Ovary (tissue), 9 donors: Measurements from ENCODE around the gene CCDC187. TPM values are rescaled to one million over a fixed set of nuclear protein-coding genes. Genes with fewer than 3 reads are reported as not detected.

Experiments used
- DNase-seq, 5 donors: peaks; one replicate each; pipeline ENCODE4 v3.0.0-alpha.2; 2019 to 2020
- H3K27ac ChIP-seq, 2 donors: fragments of 200-600 bp; one replicate each; pipeline versions ENCODE4 v1.5.1 to v1.8.0; 2019 to 2022
- H3K27me3 ChIP-seq: fragments of 200-600 bp; one replicate; pipeline ENCODE4 v1.8.0; 2022
- H3K36me3 ChIP-seq: fragments of 200-600 bp; sonication (generic); one replicate; pipeline ENCODE4 v1.5.1; 2019
- H3K4me1 ChIP-seq: one replicate; pipeline ENCODE4 v1.8.1; 2013; ENCODE audit warnings: mild to moderate bottlenecking, moderate library complexity; ENCODE audit not compliant: insufficient read depth
- H3K4me3 ChIP-seq: fragments of 200-600 bp; sonication (generic); one replicate; pipeline ENCODE4 v1.5.1; 2017
- H3K9me3 ChIP-seq, 2 donors: fragments of 200-600 bp in 1 of 2; sonication (generic) in 1 of 2; one replicate each; pipeline versions ENCODE4 v1.5.1 to v1.8.1; 2013 to 2019; ENCODE audit warnings: mild to moderate bottlenecking in 1 of 2, moderate library complexity in 1 of 2
- EP300 ChIP-seq: sonication (generic); formaldehyde crosslinking; IDR thresholded peaks from one replicate; pipeline ENCODE4 v1.6.1; 2017; ENCODE audit warnings: antibody characterized with exemption
- POLR2A ChIP-seq: fragments of 450-650 bp; IDR thresholded peaks from one replicate; pipeline ENCODE4 v1.6.1; 2017; ENCODE audit warnings: antibody characterized with exemption, mild to moderate bottlenecking, moderate library complexity
- WGBS, 3 donors: extraction: QIAGEN DNeasy Blood & Tissue Kit in 1 of 3; methylation state at CpG; one replicate each; pipeline versions ENCODE4 v1.1.5 to v1.1.7; 2013 to 2017; 5-methylcytosine and 5-hydroxymethylcytosine counted together
- intact Hi-C, 4 donors: fragments of 100-400 bp; cut with DNase I; formaldehyde crosslinking; loops; one replicate each; pipeline versions ENCODE4 v1.11.0 to v1.15.1; 2022 to 2023
- polyA plus RNA-seq, 2 donors: library from polyadenylated mRNA; stranded (reverse); fragments of 200-250 nt in 1 of 2; fragments of 350-450 nt in 1 of 2; fragmentation: Illumina TruSeq in 1 of 2; extraction: RNeasy Lipid Tissue Mini Kit (QIAGEN cat#74804) in 1 of 2; gene quantifications; one replicate each; pipeline ENCODE4 v1.2.3, GENCODE V29; 2013 to 2014
- total RNA-seq, 7 donors: library from RNA; depleted of rRNA in 2 of 7; stranded (reverse); fragments of >200 nt in 2 of 7; fragmentation: NEBNext Ultra II Directional in 3 of 7; extraction: Animal tissue kit (Norgen Biotek cat#: 25700) in 3 of 7; gene quantifications; one replicate each; pipeline versions ENCODE4 v1.1.0 to v1.2.4, GENCODE V29; 2016 to 2023
- TF ChIP-seq, protein P1 (sequence below), 3 donors: fragments of 450-650 bp in 2 of 3; fragments of 200-600 bp in 1 of 3; IDR thresholded peaks; one replicate each; pipeline versions ENCODE4 v1.5.1 to v1.8.0; 2016 to 2022; ENCODE audit warnings: antibody characterized with exemption in 3 of 3, mild to moderate bottlenecking in 1 of 3
- donor health status: DM: no; HTN: no; CAD: no; lungs with moderate emphysema.
- donor health status: DM: no; HTN: no; CAD: no.
- donor health status: Bipolar disorder and iron deficiency.
- donor health status: DM: yes; HTN: yes; CAD: no.
- donor health status: DM: no; HTN: no; CAD: no.
- donor health status: DM: yes; HTN: yes; CAD: no.

CCDC187 gene
- total and polyA plus RNA-seq, 9 donors: 0.02 to 15.7 (median 0.74) TPM; not detected in 1

DNA sequence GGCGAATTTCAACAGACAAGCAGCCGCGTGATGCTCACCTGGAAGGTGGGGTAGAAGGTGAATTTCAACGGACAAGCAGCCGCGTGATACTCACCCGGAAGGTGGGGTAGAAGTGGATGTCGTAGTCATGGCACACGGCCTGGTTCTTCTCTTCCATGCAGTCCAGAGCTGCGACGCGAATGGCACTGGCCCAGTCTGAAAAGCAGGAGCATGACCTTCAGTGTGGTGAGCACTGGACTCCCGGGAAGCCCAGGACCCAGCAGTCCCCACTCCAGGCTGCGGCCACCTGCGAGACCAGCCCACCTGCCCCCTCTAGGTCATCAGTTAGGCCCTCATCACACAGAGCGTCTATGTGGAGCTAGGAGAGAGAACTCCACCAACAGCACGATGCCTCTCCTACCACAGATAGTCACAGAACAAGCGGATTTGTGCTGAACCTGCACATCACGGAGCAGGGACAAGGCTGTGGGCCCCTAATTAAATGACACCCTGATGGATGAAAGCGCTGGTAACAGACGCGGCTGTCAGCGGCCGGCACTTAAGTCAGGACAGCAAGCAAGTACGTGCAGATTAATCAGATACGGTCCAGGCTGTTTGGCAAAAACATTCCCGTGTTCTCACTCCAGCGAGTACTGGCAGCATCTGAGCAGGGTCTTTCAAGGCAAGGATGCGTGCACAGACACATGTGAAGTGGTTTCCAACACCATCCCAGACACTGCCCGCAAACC lies 77.0 kb downstream of the CCDC187 start:
- H3K27me3 ChIP-seq: no peaks in the 10 kb centered on the region

GRCh38 chr9:136225748-136226679 lies 77.9 kb downstream of the CCDC187 start:
- Histone ChIP-seq H3K4me3 (no peak overlapping the region), H3K4me1 (peaks cover 4% of the 10 kb centered on the region), H3K9me3 (no peaks in the 10 kb centered on the region), H3K27me3 (no peaks in the 10 kb centered on the region), H3K36me3 (no peaks in the 10 kb centered on the region), H3K27ac (no peak overlapping the region)
- intact Hi-C loops: no loop called here
- peak in 2 of 5 donors; percentile 38 to 56 for DNase-seq
- TF ChIP-seq EP300: no peak
- TF ChIP-seq, protein P1, sequence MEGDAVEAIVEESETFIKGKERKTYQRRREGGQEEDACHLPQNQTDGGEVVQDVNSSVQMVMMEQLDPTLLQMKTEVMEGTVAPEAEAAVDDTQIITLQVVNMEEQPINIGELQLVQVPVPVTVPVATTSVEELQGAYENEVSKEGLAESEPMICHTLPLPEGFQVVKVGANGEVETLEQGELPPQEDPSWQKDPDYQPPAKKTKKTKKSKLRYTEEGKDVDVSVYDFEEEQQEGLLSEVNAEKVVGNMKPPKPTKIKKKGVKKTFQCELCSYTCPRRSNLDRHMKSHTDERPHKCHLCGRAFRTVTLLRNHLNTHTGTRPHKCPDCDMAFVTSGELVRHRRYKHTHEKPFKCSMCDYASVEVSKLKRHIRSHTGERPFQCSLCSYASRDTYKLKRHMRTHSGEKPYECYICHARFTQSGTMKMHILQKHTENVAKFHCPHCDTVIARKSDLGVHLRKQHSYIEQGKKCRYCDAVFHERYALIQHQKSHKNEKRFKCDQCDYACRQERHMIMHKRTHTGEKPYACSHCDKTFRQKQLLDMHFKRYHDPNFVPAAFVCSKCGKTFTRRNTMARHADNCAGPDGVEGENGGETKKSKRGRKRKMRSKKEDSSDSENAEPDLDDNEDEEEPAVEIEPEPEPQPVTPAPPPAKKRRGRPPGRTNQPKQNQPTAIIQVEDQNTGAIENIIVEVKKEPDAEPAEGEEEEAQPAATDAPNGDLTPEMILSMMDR (IDR thresholded peaks at IDR 0.05): peak in 2 of 3 donors; percentile 23 to 29
- WGBS, 3 donors: 77 to 84% (median 82%) methylated on average over 30 of the region's 30 CpGs

More for the DNA sequence above, 77.0 kb downstream of the CCDC187 start:
- Histone ChIP-seq H3K4me1 (peaks cover 4% of the 10 kb centered on the region), H3K27ac (no peak overlapping the region), H3K4me3 (no peak overlapping the region), H3K36me3 (no peaks in the 10 kb centered on the region), H3K9me3 (no peaks in the 10 kb centered on the region)
- no peak for DNase-seq
- WGBS, 3 donors: 91 to 92% (median 91%) methylated on average over 30 of the region's 30 CpGs
- intact Hi-C loops: no loop called here
- no peak for TF ChIP-seq POLR2A
- TF ChIP-seq EP300: no peak
- TF ChIP-seq, protein P1 (IDR thresholded peaks at IDR 0.05): no peak

GRCh38 chr9:136225366-136225747 lies 78.5 kb downstream of the CCDC187 start:
- Histone ChIP-seq H3K36me3 (no peaks in the 10 kb centered on the region), H3K27ac (no peak overlapping the region)
- no peak for DNase-seq

More at GRCh38 chr9:136225366-136225747, 78.5 kb downstream of the CCDC187 start:
- H3K27me3 ChIP-seq: no peaks in the 10 kb centered on the region
- 86 to 90% (median 86%) methylated on average over 19 of the region's 19 CpGs for WGBS, 3 donors
- no peak overlapping the region for H3K4me3 ChIP-seq
- intact Hi-C loops: no loop called here
- peaks cover 4% of the 10 kb centered on the region for H3K4me1 ChIP-seq
- no peaks in the 10 kb centered on the region for H3K9me3 ChIP-seq
- TF ChIP-seq EP300 (no peak), POLR2A (no peak)
- TF ChIP-seq, protein P1 (IDR thresholded peaks at IDR 0.05): no peak
